ENCODE results near the gene TSPAN9.

TSPAN9 gene

DNA sequence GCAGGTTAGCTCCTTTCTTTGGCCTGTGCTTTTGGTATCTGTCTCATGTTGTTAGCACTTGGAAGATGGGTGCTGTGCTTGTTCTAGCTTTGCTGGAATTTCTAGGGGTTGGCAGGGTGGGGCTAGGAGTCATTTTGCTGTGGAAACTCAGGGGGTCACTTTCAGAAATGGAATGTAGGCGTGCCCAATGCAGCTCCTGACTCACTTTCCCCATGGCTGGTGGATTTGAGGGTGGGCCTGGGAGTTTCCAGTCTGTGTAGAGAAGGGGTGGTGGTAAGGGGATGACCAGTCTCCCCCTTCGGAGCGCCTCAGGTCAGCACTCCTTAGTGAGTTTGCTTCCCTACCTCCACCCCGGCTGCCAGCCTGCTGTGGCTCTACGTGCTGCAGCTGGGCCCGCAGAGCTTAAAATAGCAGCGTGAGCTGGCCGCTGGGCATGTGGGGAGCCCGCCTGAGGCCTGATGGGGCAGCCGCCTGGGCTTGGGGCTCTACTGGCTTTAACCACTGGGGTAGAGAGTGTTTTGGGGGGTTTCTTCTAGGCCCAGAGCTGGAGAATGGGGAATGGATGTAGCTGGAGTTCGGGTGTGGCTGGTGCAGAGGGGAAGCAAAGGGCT is 108.2 kb downstream of the TSPAN9 start:
- no peak overlapping the region for H3K4me3 ChIP-seq (ENCODE audit: low read depth, low read length)
- DNase-seq (ENCODE audit: low read depth) = no peak
- TF ChIP-seq, protein P1, sequence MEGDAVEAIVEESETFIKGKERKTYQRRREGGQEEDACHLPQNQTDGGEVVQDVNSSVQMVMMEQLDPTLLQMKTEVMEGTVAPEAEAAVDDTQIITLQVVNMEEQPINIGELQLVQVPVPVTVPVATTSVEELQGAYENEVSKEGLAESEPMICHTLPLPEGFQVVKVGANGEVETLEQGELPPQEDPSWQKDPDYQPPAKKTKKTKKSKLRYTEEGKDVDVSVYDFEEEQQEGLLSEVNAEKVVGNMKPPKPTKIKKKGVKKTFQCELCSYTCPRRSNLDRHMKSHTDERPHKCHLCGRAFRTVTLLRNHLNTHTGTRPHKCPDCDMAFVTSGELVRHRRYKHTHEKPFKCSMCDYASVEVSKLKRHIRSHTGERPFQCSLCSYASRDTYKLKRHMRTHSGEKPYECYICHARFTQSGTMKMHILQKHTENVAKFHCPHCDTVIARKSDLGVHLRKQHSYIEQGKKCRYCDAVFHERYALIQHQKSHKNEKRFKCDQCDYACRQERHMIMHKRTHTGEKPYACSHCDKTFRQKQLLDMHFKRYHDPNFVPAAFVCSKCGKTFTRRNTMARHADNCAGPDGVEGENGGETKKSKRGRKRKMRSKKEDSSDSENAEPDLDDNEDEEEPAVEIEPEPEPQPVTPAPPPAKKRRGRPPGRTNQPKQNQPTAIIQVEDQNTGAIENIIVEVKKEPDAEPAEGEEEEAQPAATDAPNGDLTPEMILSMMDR (conservative IDR thresholded peaks at IDR 0.05; ENCODE audit: low read depth, low read length) = no peak

DNA sequence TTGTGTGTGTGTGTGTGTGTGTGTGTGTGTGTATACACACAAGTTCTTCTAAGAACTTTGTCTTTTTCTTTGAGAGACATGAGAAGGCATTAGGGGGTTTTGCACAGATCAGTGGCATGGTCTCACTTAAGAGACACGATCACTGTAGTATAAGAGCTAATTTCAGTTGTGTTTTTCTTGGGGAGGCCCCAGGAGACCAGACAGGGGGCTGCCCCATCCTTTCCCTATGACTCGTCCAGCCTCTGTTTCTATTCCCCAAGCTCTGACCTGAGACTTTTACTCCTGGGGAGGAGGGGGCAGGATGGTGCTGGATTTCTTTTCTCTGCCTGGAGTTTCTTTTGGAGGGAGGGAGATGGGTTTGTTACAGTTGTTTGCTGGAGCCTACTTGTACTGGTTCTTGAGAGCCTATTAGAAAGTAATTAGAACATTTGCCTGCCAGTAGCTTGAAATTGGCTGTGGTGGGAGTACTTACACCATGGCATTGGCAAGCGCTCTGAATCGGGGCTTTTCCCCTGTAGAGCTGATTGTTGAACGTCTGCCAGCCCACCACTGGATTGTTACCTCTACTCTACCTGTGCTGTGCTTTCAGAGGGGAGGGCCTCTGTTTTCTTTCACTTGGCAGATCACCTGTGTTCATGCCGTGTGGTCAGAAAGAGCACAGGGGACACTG is 109.5 kb downstream of the TSPAN9 start:
- no peak for DNase-seq (ENCODE audit: low read depth)
- H3K4me3 ChIP-seq (ENCODE audit: low read depth, low read length) = no peak overlapping the region
- TF ChIP-seq, protein P1 (conservative IDR thresholded peaks at IDR 0.05; ENCODE audit: low read depth, low read length) = no peak

DNA sequence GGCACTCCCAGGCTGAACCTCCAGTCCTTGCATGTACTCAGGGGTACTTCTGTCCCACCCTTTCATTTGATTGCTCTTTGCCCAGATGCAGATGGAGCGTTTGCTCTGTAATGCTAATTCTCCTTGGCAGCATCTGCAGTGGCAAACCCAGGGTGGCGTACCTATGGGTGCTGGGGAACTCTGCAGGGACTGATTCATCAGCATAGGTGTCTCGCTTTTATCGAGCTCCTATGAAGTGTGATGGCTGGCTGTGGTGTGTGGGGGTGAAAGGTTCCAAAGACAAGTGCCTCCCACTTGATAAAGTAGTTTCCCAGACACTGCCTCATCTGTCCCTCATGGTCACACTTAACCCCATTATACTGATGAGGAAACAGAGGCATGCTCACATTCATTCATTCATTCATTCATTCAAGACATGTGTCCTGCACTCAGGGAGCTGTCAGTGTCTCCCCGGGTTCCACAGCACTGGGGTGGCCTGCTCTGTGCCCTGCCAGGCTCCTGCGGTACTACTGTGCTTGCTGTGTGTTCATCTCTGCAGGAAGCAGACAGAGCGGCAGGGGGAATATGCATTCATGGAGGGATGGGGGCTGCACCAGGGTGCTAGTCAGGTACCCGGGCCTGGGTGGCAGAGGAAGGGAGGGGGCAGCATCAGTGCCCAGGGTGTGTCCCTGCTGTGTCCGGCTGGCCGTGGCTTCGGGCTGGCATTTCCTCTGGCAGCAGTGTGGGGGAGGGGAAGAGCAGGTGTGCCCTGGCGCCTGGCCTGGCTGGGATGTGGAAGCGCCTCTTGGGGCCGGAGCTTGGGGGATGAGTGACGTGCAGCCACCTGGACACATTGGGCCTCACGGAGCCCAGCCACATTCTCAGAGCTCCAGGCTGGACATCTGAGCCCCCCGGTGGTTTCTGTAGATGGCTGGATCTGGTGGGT is 110.9 kb downstream of the TSPAN9 start:
- DNase-seq (ENCODE audit: low read depth) = no peak
- TF ChIP-seq, protein P1 (conservative IDR thresholded peaks at IDR 0.05; ENCODE audit: low read depth, low read length) = no peak
- no peak overlapping the region for H3K4me3 ChIP-seq (ENCODE audit: low read depth, low read length)

DNA sequence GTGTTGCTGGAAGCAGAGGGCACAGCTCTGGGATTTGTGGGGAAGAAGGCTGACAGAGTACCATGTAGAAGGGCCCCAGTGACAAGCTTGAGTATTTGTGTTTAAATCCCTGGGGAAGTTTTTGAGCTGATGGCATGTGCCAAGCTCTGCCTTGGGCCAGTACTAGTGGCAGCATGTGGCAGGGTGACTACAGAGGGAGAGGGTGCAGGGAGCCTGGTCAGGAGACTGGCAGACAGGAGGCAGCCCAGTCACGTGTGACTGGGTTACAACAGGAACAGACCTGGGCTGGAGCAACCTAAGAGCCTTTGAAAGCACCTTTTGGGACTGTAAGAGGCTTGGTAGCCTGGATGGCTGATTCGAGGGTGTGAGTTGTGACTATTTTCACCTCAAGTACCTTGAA is 112.1 kb downstream of the TSPAN9 start:
- TF ChIP-seq, protein P1 (conservative IDR thresholded peaks at IDR 0.05; ENCODE audit: low read depth, low read length) = no peak
- DNase-seq (ENCODE audit: low read depth) = no peak
- no peak overlapping the region for H3K4me3 ChIP-seq (ENCODE audit: low read depth, low read length)

DNA sequence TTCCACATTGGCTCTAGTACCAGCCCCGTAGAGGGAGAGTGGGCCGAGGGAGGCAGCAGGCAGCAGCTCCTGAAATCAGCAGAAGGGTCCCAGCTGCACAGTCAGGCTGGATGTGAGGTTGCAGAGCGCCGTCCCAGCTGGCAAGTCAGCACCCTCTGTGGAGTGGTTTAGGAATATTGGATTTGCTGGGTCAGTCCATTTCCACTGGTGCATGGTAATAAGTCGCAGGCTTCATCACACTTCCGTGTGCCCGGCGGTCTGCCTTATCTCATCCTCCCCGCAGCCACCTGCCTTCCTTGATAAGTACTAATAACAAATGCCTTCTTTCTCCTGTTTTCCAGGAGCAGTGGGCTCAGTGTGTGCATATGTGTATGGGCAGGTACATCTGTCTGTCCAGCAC is 112.9 kb downstream of the TSPAN9 start:
- no peak for DNase-seq (ENCODE audit: low read depth)
- TF ChIP-seq, protein P1 (conservative IDR thresholded peaks at IDR 0.05; ENCODE audit: low read depth, low read length) = no peak
- no peak overlapping the region for H3K4me3 ChIP-seq (ENCODE audit: low read depth, low read length)

DNA sequence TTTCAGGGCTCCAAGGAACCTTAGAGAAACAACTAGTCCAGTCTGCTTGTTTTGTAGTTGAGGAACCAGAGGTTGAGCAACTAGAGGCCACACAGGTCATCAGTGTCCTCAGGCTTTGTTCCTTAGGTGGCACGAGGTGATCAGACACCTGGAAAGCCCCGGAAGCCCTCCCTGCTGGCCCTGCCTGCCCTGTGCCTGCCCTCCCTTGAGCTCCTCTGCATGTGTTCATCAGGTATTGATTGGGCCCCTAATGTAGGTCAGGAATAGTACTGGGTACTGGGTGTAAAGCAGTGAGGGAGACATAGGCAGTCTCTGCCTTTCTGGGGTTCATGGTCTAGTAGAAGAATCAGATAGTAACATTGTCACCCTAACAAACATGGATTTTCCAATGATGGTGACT is 114.3 kb downstream of the TSPAN9 start:
- H3K4me3 ChIP-seq (ENCODE audit: low read depth, low read length) = no peak overlapping the region
- TF ChIP-seq, protein P1 (conservative IDR thresholded peaks at IDR 0.05; ENCODE audit: low read depth, low read length) = no peak
- DNase-seq (ENCODE audit: low read depth) = no peak
